NOMO-1 treated with DMSO at 0.1 percent for 48 hours (cell line): ENCODE measurements around the gene MAP6D1.

Source experiments
- DNase-seq: peaks from one replicate; lab custom pipeline; 2025; ENCODE audit not compliant: unreplicated experiment; lab: John Stamatoyannopoulos, UW

Gene MAP6D1

GRCh38 chr3:183824761-183825455, 469 bp downstream of the MAP6D1 start:
- no peak for DNase-seq

- no peak for DNase-seq
These were observed 1.4 kb downstream of the MAP6D1 start for GRCh38 chr3:183823963-183824362.

- no peak for DNase-seq
These were observed 2.7 kb downstream of the MAP6D1 start for GRCh38 chr3:183822631-183823030.

DNA sequence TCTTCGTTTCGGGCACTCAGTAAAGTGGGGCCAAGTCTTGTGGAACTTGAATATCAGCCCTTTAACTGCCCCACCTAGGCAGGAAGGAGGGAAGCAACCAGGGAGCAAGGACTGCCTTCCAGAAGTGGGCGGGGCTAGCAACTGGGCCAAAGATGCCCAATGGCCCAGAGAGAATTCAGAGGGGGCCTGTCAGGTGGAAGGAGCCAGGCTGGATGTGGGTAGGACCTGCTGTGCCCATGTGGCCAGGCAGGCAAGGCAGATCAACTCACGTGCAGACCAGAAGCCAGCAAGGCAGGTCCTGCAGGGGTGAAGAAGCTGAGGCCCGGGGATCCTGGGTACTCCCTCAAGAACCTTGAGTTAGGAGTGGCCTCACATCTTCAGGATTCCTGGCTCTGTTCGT, 5.5 kb downstream of the MAP6D1 start:
- DNase-seq, result no peak

DNA sequence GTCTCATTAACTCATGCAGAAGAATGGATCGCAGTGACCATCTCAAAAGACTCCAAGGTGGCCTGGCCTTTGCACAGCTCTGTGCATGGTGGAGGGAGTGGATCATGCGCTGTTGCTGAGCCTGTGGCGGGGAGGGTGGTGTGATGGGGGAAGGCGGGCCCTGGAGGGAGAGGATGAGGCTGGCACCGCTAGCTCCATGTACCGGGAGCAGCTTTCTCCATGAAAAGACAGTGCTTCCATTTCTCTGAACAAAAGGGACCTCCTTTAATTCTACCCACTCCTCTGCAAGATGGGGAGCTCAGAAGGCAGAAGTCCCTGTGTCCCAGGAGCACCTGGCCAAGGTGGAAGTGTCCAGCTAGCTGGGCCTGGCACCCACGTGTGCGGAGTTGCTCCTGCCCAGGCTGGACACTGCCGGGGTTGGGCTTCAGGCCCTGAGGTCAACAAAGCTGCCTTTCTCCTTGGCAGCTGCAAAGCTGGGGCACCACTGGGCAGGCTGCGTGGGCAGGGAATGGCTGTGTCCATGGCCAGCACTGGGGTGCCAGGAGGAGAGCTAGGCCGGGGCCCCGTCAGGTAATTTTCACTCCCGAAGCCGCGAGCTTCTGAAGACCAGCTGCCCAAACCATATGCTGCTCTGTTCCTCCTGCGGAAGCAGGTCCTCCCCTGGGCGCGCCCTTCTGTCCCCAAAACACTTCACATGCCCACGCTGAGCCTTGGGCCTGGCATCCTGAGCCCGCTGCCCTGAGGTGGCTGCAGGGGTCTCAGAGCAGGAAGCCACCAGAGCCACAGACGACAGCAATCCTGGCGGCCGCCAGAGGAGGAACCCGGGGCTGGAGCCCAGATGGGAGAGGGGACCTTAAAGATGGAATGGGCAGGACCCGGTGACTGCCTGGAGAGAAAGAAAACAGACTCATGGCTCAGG, 6.4 kb downstream of the MAP6D1 start:
- DNase-seq, result no peak

DNA sequence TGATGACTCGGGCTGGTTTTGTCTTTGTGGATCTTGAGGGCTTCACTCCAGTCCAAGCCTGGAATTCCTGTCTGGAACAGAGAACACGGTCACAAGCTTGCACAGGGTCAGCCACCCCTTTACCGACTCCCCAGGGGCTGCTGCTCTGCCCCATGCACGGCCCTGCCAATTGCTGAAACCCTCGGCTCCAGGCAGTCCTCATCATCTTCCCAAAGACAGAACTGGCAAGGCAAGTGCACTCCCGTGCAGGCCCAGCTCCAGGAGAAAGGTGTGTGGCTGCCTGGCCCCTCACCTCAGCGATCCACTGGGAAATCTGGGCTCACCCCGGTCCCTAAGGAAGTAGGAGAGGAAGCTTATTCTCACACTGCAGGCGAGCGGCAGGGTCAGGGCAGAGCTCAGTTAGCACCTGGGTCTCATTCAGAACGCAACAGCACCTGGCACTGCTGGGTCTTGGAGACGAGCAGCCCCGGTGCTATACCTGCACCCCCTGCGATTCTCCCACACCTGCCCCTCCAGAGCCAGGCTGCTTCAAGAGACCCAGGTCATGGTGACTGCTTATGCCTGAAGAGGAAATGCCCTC, 7.2 kb downstream of the MAP6D1 start:
- DNase-seq, result no peak

DNA sequence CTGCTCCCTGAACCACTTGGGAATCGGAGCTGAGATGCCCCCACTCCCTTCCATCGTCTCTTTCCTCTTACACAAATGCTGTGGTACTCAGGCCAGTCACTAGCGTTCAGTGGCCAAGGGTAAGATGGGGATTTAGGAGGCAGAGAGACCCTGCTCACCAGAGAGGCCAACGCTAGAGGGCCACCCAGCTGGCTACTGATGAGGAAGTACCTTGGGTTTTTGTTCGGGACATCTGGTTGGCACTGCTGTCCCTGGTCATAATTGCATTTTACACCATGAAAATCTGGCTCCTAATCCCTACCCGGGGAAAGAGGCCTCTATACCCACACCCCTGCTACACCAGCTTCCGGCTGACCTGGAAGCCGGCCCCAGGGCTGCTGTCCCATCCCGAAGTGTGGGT, 7.7 kb downstream of the MAP6D1 start:
- DNase-seq, result no peak

DNA sequence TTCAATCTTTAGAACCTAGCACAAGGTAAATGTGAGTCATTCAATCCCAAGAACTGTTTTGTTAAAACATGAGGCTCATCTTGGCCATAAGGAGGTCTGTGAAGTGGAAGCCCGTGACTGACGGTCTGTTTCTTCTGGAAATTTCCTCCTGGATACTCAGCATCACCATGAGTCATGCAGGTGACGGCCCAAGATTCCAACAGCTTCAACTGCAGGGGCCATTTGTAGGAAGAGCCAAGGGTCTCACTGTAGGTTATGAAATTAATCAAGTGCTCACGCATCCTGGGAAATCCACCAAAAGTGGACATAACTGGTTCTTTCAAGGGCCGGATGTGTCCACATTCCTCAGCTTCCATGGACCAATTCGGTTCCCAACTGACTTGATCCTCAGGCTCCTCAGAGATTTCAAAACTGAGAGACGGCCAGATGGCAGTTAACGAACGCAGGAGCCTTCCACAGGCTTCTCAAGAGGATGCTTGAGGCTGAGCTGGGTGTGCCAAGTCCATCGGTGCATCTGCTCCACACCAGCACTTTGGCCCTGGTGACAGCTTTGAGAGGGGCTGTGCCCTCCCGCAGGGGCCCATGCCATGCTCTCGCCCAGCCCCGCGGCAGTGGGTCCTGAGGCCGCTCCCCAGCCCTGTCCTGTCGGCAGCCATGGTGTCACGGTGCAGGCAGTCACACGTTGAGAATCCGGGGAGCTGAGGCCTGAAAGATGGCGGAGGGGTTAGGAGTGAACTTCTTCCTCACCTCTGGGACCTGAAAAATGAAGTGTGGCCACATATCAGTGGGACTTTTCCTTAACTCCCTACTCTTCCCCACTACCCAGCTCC, 8.5 kb downstream of the MAP6D1 start:
- DNase-seq, result no peak

GRCh38 chr3:183815951-183816475, 9.4 kb downstream of the MAP6D1 start:
- DNase-seq, result no peak

DNA sequence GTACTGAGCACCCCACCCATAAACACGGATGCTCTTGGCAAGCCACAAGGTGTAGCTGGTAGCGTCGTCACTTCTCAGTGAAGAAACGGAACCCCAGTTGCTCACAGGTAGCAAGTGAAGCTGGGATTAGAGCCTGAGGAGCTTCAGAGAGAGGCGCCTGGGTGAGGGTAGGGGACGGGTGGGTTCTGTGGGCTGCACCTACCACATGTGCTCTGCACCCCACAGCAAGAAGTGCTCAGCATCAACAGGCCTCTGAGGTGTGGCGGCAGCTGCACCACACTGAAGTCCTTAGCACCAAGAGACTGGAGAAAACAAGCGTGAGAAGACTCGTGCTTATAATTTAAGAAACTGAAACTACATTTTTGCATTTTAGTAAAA, 9.8 kb downstream of the MAP6D1 start:
- no peak for DNase-seq

DNA sequence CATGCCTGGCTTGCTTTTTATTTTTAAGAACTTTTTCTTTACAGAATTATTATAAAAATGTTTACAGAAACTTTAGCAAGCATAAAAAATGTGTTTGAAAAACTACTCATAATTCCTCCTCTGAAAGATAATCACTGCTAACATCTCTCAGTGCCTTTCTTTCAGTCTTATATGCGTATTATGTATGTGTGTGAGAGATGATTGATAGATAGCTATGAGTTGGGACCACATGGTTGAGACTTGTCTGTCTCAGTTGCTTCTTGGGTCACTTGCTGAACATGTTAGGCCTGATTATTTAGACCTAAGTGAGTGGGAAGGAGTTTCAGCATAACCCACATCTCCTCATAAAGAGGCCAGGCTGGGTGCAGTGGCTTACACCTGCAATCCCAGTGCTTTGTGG, 11.1 kb downstream of the MAP6D1 start:
- no peak for DNase-seq

DNA sequence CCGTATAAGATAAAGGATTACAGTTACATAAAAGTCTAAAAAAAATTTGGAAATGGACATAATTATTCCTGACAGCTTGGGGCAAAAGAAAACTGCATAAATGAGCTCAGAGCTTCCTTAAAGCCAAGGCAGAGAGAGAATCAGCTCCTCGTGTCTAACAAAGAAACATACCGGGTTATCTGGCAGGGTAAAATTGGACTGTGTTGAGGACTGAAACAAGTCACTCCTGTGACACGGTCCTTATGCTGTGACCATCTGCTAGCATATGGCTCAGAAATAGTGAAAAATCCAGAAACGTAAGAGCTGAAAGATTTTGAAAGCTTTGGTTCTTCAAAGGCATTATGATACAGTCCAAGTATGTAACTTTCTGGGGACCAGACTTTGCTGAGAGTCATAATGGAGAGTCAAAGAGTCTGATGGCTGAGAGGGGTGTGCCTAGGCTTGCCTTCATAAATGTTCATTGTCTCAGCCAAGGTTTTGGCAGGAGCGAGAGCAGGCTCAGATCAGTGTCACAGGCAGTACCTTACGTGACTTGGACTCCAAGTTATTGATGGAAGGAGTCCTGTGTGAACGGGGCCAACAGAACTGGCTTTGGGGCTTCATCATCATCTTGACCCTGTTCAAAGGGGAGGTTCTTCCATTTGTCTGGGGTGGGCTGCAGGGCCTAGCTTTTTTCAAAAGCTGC, 12.5 kb downstream of the MAP6D1 start:
- DNase-seq, result no peak

DNA sequence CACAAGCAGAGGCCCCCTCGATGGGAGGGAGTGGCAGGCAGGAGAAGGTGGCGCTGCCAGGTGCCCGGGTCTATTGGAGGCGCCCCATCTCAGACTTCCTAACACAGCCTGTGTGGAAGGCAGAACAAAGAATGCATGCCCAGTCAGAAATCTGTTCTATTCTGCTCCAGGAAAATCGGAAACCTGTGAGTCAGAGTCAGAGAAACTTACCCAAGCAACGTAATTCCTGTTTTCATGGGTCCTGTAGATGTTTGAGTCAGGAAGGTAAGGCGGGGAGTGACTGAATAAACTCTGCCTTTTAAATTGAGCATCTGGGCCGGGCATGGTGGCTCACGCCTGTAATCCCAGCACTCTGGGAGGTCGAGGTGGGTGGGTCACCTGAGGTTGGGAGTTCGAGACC, 13.7 kb downstream of the MAP6D1 start:
- no peak for DNase-seq

- no peak for DNase-seq
These were observed 14.5 kb downstream of the MAP6D1 start for GRCh38 chr3:183810643-183811594.

DNA sequence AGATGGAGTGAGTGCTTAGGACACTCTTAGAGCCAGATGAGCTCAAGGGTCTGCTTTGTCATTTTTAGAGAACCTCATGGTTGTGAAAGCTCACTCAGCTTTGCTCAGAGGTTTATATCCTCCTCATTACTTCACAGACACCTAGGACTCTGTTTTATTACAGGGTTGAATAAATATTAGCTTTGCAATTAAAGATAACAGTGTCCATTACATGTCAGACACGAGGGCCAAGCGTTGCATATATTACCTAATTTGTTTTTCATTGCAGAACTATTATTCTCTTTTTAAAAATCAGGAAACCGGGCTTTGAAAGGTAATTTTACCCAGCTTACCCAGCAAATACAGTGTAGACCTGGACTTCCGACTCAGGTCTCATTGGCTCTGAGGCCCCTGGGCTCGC, 16.1 kb downstream of the MAP6D1 start:
- no peak for DNase-seq

GRCh38 chr3:183808355-183808754, 17.0 kb downstream of the MAP6D1 start:
- DNase-seq, result no peak

- DNase-seq, result no peak
These were observed 17.5 kb downstream of the MAP6D1 start for GRCh38 chr3:183807881-183808280.

DNA sequence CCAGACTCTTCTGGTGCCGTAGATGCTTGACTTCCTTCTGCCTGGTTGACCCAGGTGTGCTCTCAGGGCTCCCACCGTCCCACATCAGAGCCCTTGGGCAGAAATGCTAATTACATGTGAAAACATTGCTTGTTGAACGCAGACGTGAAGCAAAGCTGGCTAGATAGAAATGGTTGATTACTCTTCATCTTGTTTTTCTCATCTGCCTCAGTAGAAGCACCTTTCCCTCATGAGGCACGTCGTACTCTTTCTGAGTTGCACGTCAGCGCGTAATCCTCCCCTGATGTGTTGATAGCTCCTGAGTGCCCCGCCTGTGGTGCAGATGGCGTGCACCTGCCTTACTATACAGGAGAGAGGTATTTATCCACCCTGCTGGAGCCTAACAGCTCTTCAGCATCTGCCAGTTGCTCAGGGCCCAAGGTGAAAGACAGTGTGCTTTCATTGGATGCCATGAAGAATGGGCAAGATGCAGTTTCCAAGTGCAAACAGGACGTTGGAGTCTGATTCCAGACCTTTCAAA, 18.1 kb downstream of the MAP6D1 start:
- DNase-seq, result no peak

DNA sequence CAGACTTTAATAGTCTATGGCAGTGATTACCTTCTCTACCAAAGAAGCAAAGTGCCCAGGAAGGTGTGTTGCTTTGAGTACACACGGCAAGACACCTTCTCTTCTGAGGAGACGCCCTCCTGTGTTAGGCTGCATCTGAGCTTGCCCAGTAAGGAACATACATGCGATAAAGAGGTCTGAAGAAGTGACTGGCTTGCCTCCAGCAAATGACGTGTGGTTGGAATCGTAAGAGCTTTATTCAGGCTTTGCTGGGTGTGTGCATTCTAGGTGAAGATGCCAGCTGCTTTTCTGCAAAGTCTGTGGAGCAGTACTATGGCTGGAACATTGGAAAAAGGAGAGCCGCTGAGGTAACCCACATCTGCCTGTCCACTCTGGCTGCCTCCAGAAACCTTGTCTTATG, 22.4 kb downstream of the MAP6D1 start:
- no peak for DNase-seq
